Endothelial cell of umbilical vein (primary cell): ENCODE data around the gene GARIN5A. TPM values are rescaled to one million over a fixed set of nuclear protein-coding genes. Genes with fewer than 3 reads are reported as not detected.

Source experiments
- BruUV-seq: library from RNA; stranded (reverse); fragments of 400-500 nt; replicated peaks from 2 replicates; lab custom pipeline; 2021; lab: Mats Ljungman, UMichigan
- CTCF ChIA-PET: fragments of 300-600, 350-600 bp; sonication (Branson Sonifier 250); formaldehyde crosslinking; loops from one replicate; lab custom pipeline; 2021; ENCODE audit warnings: antibody characterized with exemption, inconsistent platforms; lab: Charles Lee
- POLR2A ChIA-PET: fragments of 300-600, 350-600 bp; sonication (Branson Sonifier 250); formaldehyde crosslinking; loops from one replicate; lab custom pipeline; 2021; ENCODE audit warnings: antibody characterized with exemption, inconsistent platforms; lab: Charles Lee
- DNase-seq: peaks from one replicate; pipeline ENCODE4 v3.0.0-alpha.2; 2011; ENCODE audit warnings: low read depth, low spot score
- FAIRE-seq: peaks from 2 replicates; lab custom pipeline; 2011; peaks lifted over from hg19 to GRCh38; lab: Jason Lieb, UNC
- H2AFZ ChIP-seq: 2 replicates; pipeline ENCODE4 v1.6.0; 2012; ENCODE audit warnings: low read depth, low read length, control low read depth, inconsistent platforms
- H3K27ac ChIP-seq: 2 replicates; pipeline ENCODE4 v1.5.1; 2011; ENCODE audit warnings: low read depth, mild to moderate bottlenecking, control low read depth, low read length, moderate library complexity; ENCODE audit not compliant: insufficient read depth
- H3K27me3 ChIP-seq, 2 experiments: 2 replicates each; pipeline versions ENCODE4 v1.6.0 to v1.6.1; 2011; ENCODE audit warnings: low read length in 2 of 2, mixed read lengths in 1 of 2; ENCODE audit not compliant: control insufficient read depth in 2 of 2, insufficient read depth in 2 of 2
- H3K36me3 ChIP-seq, 2 experiments: 2 replicates in 1 of 2; 3 replicates in 1 of 2; pipeline ENCODE4 v1.5.1; 2011; ENCODE audit warnings: low read length in 2 of 2, mild to moderate bottlenecking in 1 of 2, moderate library complexity in 1 of 2; ENCODE audit not compliant: control insufficient read depth in 2 of 2, insufficient read depth in 2 of 2; ENCODE audit errors: extremely low read depth in 1 of 2
- H3K4me1 ChIP-seq: 3 replicates; pipeline ENCODE4 v1.5.1; 2011; ENCODE audit warnings: mild to moderate bottlenecking, low read length; ENCODE audit not compliant: control insufficient read depth, insufficient read depth; ENCODE audit errors: extremely low read depth
- H3K4me2 ChIP-seq: 2 replicates; pipeline ENCODE4 v1.6.1; 2011; ENCODE audit warnings: low read length, control low read depth, mixed read lengths; ENCODE audit not compliant: insufficient read depth
- H3K4me3 ChIP-seq, 3 experiments: fragments of 200-600 bp in 1 of 3; sonication (generic), shearing (Covaris generic) in 1 of 3; replicated peaks in 1 of 3; 2 replicates each; pipeline ENCODE4 v1.5.1; 2011 to 2016; ENCODE audit warnings: control low read depth in 3 of 3, low read length in 3 of 3, mild to moderate bottlenecking in 2 of 3, inconsistent platforms in 1 of 3, low read depth in 1 of 3, moderate library complexity in 1 of 3; ENCODE audit not compliant: insufficient read depth in 1 of 3
- H3K79me2 ChIP-seq: 2 replicates; pipeline ENCODE4 v1.6.0; 2012; ENCODE audit warnings: low read length, inconsistent platforms; ENCODE audit not compliant: control insufficient read depth, insufficient read depth
- H3K9ac ChIP-seq: replicated peaks from 2 replicates; pipeline ENCODE3; 2011; ENCODE audit warnings: low read length, control low read depth; ENCODE audit not compliant: insufficient read depth; ENCODE audit errors: extremely low read depth
- H3K9me1 ChIP-seq: replicated peaks from 3 replicates; pipeline ENCODE4 v1.6.0; 2011; ENCODE audit warnings: mild to moderate bottlenecking, low read length; ENCODE audit not compliant: control insufficient read depth, insufficient read depth; ENCODE audit errors: extremely low read depth
- H3K9me3 ChIP-seq: replicated peaks from 2 replicates; pipeline ENCODE4 v1.5.1; 2012; ENCODE audit warnings: low read length, inconsistent platforms; ENCODE audit not compliant: control insufficient read depth, insufficient read depth
- H4K20me1 ChIP-seq: replicated peaks from 2 replicates; pipeline ENCODE3; 2011; ENCODE audit warnings: mild to moderate bottlenecking, low read length; ENCODE audit not compliant: control insufficient read depth, insufficient read depth; ENCODE audit errors: extremely low read depth
- CTCF ChIP-seq, 2 donors: IDR thresholded peaks; 1 replicate in 1 of 2; 2 replicates in 1 of 2; pipeline ENCODE4 v1.5.1; 2011; ENCODE audit warnings: low read length in 2 of 2, mild to moderate bottlenecking in 2 of 2, moderate library complexity in 2 of 2, control low read depth in 1 of 2, inconsistent platforms in 1 of 2, low read depth in 1 of 2; ENCODE audit not compliant: insufficient read depth in 1 of 2; ENCODE audit errors: extremely low read depth in 1 of 2
- EZH2 ChIP-seq: IDR thresholded peaks from 2 replicates; pipeline ENCODE4 v1.6.1; 2012; ENCODE audit warnings: borderline replicate concordance, low read depth, mild to moderate bottlenecking, moderate library complexity, low read length, inconsistent platforms; ENCODE audit not compliant: severe bottlenecking
- FOS ChIP-seq: IDR thresholded peaks from 2 replicates; pipeline ENCODE4 v1.6.1; 2011; ENCODE audit warnings: mild to moderate bottlenecking, low read length, moderate library complexity, borderline replicate concordance; ENCODE audit not compliant: insufficient read depth
- JUN ChIP-seq: IDR thresholded peaks from 2 replicates; pipeline ENCODE4 v1.6.1; 2011; ENCODE audit warnings: borderline replicate concordance, low read depth; ENCODE audit not compliant: insufficient read length, insufficient read depth
- MYC ChIP-seq: IDR thresholded peaks from one replicate; pipeline ENCODE4 v1.6.1; 2011; ENCODE audit warnings: mild to moderate bottlenecking, low read depth, low read length
- POLR2A ChIP-seq: IDR thresholded peaks from 2 replicates; pipeline ENCODE4 v1.6.1; 2012; ENCODE audit warnings: low read depth, mild to moderate bottlenecking, control low read depth, low read length
- dilution Hi-C: fragments of 300-500 bp; cut with MboI; formaldehyde crosslinking; loops from one replicate; pipeline ENCODE4 v1.15.0; 2019; ENCODE audit warnings: low sequenced_read_pairs; ENCODE audit not compliant: extremely low pct_ligation_motif_present
- intact Hi-C: fragments of 100-400 bp; cut with micrococcal nuclease; formaldehyde crosslinking; loops from one replicate; pipeline ENCODE4 v1.10.0; 2022
- polyA plus RNA-seq, 4 experiments: library from polyadenylated mRNA; depleted of rRNA in 3 of 4; stranded (reverse) in 3 of 4; unstranded in 1 of 4; fragments of >200 nt; gene quantifications; 2 replicates each; pipeline versions ENCODE4 v1.2.1 to v1.2.3, GENCODE V29; 2011 to 2012; ENCODE audit warnings: missing spikeins in 1 of 4
- total RNA-seq: library from RNA; stranded (reverse); gene quantifications from 2 replicates; pipeline ENCODE4 v1.2.3, GENCODE V29; 2021

The GARIN5A gene
- total and polyA plus RNA-seq, 2 donors (not counting 3 experiments of a cell fraction or from before 2014, with no cell fraction given): 0.44 to 0.76 TPM

GRCh38 chr19:50480281-50481111 lies 3.8 kb upstream of the GARIN5A start:
- Histone ChIP-seq H2AFZ (no peak overlapping the region), H3K27ac (no peak overlapping the region), H3K9ac (no peak overlapping the region), H3K4me3 (no peak overlapping the region), H3K4me1 (peaks cover 7% of the 10 kb centered on the region), H3K27me3 (no peaks in the 10 kb centered on the region), H3K9me3 (no peaks in the 10 kb centered on the region), H3K36me3 (peaks cover 0 to 32% of the 10 kb centered on the region in 2 experiments), H3K79me2 (peaks cover 7% of the 10 kb centered on the region), H3K4me2 (no peak overlapping the region), H4K20me1 (no peaks in the 10 kb centered on the region), H3K9me1 (no peaks in the 10 kb centered on the region)
- ChIA-PET POLR2A (no interaction called here), CTCF (interaction anchor here (1.6 kb wide), 1 partner anchor 123 kb away, joined by 4 read pairs; no protein-coding TSS in a partner anchor)
- FAIRE-seq (no peak), DNase-seq (no peak)
- intact Hi-C loops: no loop called here
- no peak for TF ChIP-seq MYC
- no peak for TF ChIP-seq FOS
- no peak for TF ChIP-seq EZH2
- TF ChIP-seq JUN: no peak
- no peak for TF ChIP-seq CTCF (IDR thresholded peaks at IDR 0.05; ENCODE audit: extremely low read depth in 1 of 2, insufficient read depth in 1 of 2, low read depth in 1 of 2, low read length in 2 of 2)
- TF ChIP-seq POLR2A: no peak
- BruUV-seq: no TSS peak
- dilution Hi-C loops: no loop called here
